Measurements from ENCODE around the gene AGPAT4. TPM values are rescaled to one million over a fixed set of nuclear protein-coding genes. Genes with fewer than 3 reads are reported as not detected.

AGPAT4 gene
- total RNA-seq, 1 donor from 2014 or later, result 9.6 TPM

- no peak for ATAC-seq
Measured at GRCh38 chr6:161279677-161280415, 6.0 kb upstream of the AGPAT4 start.

DNA sequence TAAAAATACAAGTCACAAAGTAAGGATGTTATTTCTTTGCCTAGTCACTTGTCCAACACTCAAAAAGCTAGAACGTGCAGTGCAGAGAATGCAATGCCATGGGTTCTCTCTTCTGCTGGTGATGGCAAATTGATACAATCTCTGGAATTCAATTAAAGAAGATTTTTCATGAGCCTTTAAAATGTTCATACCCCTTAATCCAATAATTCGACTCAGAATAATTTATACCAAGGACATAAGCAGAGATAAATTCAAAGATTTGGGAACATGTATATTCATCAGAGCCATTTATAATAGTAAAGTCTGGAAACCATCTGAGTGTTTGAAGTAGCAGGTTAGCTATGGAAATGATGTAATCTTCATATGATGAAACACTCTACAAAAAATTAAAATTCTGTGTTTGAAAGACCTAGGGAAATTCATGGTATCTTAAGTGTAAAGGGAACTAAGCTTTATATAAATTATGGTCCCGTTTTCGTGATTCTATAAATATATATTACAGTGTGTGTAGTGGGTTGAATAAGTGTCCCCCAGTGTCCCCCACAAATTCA is 2.8 kb upstream of the AGPAT4 start:
- ATAC-seq, result no peak

DNA sequence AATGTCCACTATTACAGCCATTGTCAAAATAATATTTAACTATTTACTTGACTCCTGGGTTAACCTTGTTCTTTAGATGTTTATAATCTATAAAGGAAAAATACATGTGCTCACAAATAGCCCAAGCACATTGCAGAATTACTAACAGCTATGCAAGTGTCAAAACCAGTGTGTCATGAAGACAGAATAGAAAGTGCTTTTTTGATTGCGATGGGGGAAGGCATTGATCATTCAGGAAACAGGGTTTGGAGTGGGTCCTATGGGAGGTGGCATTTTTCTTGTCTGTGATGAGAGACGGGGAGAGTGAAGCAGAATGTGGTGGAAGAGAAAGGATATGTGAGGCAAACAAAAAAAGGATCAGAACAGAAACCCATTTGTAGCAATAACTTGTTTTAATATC is 1.0 kb upstream of the AGPAT4 start:
- no peak for ATAC-seq

DNA sequence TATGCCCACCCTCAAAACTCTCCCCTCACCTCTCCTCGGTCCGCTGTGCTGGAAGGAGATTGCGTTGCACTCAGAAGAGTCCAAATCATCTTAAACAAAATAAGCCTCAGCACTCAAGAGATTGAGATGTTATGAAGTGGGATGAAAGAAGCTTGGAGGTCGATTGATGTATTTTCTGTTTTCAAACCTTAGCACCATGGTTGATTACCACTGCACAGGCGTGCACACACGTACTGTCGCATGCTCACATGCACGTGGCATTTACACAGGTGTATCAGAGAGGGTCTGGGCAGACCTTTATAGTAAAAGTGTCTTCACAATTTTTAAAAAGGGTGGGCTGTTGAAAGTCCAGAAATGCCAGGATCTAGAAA is 612 bp upstream of the AGPAT4 start:
- no peak for ATAC-seq

- ATAC-seq, result no peak
Measured at GRCh38 chr6:161273274-161273751, 548 bp downstream of the AGPAT4 start.

GRCh38 chr6:161272635-161273273 is 1.1 kb downstream of the AGPAT4 start:
- peak; percentile 50 for ATAC-seq

DNA sequence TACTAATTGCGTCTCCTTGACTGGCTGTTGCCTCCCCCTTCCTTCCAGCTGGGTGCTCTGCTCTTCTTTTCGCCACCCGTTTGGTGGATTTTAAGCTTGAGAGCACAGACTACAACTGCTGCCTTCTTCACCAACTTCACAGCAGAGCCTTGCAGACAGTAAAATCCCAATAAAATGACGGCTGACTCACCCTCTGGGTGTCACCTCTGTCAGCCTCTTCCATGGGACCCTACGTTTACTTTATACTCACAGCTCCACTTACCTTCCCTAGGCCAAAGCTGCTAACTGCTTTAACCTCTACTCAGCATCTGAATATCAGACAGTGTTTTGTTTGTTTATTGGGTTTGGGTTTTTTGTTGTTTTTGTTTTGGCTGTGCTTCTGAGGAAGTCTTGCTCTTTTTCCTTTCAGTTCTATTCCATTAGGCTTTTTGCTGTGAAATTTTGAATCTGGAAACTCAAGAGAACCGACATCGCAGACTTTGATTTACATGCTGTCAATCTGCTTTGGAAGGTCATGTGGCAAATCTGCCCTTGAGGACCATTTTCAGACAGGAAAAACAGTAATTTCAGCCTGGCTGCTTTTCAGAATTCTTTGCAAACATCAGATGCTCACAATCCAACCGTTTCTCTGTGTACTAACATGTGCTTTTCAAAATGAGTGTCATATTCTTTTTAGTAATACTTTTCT is 2.4 kb downstream of the AGPAT4 start:
- ATAC-seq, result no peak

DNA sequence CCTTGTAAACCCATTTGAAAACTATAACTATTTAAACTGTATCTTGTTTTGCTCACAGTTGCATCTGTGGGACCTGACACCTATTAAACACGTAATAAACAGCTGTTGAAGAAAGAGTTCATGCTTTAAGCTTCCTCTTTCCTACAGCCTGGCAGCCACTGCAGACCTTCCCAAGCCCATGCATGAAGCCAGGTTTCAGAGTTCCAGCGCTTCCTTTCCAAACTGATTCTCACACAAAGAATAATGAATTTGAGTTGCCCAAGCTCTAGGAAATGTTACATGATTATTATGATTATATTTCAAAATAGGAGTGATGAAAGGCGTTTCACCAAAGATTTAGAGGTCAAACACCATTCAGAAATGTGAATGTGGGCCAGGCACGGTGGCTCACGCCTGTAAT is 3.7 kb downstream of the AGPAT4 start:
- ATAC-seq, result no peak

- ATAC-seq, result no peak
Measured at GRCh38 chr6:161269310-161269709, 4.6 kb downstream of the AGPAT4 start.

GRCh38 chr6:161268531-161269210 is 5.2 kb downstream of the AGPAT4 start:
- ATAC-seq, result no peak

- ATAC-seq, result no peak
Measured at GRCh38 chr6:161266513-161267230, 7.2 kb downstream of the AGPAT4 start.

- ATAC-seq, result no peak
Measured at GRCh38 chr6:161265975-161266374, 7.9 kb downstream of the AGPAT4 start.

GRCh38 chr6:161265554-161265953 is 8.3 kb downstream of the AGPAT4 start:
- ATAC-seq, result no peak

DNA sequence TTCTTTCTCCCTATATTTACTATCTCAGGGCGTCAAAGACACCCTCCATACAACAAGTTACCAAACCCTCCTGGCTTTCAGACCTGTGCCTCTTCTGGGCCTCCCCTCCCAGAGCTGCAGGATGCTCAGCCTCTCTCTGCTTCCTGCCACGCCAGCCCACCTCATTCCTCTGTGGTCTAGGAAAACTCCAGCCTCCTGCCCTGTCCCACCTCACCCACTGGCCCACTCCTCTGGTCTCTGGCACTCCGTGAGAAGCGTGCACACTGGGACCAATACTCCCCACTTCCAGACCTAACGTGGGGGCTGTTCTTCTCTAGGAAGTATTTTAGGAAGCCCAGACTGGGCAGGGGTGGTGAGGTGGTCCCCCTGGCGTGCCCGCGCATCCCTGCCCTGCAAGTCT is 9.7 kb downstream of the AGPAT4 start:
- no peak for ATAC-seq

DNA sequence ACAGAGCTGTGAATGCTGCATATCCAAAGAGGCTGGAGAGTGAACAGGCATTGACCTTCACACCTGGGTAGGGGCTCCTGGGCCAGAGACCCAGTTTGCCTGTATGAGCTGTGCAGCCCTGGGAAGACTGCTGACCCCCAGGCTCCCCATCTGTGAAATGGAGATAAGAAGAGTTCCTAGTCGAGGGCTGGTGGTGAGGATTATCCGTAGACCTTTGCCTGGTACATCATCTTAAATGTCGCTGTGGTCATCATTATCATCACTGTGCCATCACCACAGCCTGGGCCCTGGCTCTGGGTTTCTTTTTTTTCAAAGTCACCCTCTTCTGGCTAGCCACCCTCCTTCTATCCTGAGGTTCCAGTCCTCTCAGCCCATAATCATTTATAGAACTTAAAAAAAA is 12.0 kb downstream of the AGPAT4 start:
- ATAC-seq, result no peak

- no peak for ATAC-seq
Measured at GRCh38 chr6:161261325-161261724, 12.5 kb downstream of the AGPAT4 start.

- no peak for ATAC-seq
Measured at GRCh38 chr6:161259302-161259701, 14.6 kb downstream of the AGPAT4 start.

DNA sequence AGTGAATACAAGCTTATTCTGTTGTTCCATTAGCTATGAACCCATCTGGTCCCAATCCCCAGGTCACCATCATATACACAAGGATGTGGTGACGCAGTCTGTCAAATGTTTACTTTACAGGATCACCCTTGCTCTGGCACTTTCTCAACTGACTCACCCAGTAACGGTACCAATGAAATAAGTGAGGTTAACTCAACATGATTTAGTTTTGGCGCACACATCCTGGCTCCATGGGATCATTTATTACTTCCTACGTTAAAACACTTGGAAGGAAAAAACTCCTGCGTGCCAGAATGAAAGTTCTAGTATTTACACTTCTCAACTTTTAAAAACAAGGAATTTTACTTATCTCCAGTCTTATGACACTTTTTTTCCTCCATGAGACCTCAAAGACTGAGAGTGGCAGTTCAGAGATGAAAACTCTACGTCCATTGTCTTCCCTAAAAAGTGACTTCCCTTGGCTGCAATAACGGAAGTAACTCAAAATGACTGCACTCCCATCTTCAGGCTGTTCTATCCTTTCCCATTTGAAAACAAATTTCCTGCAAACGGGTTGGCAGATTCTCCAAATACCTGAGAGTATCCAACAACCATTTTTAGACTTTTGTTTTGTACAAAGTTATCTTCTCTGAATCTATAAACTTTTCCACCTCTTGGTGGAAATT is 15.9 kb downstream of the AGPAT4 start:
- peak; percentile 70 for ATAC-seq

DNA sequence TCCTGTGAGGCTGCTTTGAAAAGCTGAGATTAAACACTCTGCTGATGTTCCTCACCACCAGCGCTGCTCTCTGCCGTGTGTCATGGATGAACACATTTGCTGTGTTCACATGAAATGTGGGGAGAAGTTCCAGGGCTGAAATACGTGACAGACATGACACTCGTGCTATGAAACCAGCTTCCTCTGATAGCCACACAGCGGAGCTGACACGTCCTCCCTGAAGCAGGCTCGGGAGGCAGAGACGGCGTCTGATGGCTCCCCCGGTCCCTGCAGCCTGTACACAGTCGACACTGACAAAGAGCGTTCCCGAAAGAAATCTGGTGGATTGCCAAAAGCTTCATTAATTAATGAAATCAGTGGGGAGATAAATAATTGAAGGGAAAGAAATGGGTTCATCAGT is 17.5 kb downstream of the AGPAT4 start:
- no peak for ATAC-seq

DNA sequence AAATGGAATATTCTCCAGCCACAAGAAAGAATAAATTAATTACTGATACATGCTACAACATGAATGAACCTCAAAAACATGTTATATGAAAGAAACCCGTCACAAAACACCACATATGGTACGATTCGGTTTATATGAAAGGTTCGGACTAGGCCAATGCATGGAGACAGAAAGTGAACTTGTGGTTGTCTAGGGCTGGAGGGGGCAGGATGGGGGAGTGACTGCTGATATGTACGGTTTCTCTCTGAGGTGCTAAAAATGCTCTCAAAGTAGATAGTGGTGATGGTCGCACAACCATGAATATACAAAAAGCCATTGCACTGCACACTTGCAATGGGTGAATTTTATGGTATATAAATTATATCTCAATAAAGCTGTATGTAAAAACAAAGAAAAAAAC is 18.3 kb downstream of the AGPAT4 start:
- no peak for ATAC-seq

DNA sequence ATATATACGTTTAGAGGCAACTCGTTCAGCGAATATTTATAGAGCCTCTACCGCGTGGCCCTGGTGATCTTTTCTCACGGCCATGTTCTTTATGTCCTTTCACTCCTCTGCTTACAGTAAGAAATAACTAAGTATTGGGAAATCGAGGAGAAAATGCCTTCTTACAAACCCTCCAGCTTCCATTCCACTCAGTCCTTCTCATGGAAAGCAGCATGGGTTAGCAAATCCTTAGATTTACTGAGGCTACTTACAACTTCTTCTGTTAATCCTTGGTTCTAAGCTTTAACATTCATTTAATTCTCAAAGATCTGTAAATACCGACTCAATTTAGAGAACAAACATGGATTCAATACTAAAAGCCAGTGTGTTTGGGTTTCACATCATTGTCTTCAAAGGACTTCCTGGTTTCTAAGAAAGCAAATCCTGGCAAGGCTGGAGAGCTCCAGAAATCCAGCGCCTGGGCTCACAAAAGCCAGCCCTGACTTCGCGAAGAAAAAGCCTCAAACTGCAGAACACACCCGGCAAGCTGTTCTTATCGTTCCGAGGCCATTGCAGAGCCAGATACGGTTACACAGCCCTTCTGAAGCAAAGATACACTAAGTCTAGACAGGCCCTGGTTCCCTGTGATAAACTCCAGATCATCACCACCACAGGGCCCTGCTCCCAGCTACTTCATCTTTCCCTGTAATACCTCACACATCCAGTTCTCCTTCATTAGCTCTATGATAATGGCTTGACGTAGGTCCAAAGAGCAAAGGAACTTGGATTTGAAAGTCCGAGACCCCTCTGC is 19.2 kb downstream of the AGPAT4 start:
- no peak for ATAC-seq
